SKM-1 treated with dmso at 0.1 percent for 144 hours (cell line): ENCODE results near the gene PLBD1.

ENCODE experiments used
- DNase-seq: peaks from one replicate; lab custom pipeline; 2025; ENCODE audit not compliant: unreplicated experiment; lab: John Stamatoyannopoulos, UW

Gene PLBD1

GRCh38 chr12:14571779-14572178, 4.1 kb upstream of the PLBD1 start:
- DNase-seq, result no peak

DNA sequence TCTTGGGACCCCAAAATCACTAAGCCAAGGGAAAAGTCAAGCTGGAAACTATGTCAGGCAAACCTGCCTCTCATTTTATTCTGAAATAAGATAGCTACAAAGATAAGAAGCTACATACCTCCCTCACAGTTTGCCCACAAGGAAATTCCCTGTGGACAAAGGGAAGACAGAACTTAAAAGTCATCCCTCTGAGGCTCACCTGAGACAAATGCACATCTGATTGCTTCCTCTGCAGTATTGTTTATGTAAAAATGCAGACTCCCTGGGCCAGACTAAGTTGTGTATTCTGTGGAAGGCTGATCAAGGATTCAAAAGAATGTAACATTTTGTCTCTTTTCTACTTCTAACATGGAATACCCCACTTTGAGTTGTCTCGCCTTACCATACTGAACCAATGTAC, 2.5 kb upstream of the PLBD1 start:
- no peak for DNase-seq

GRCh38 chr12:14564336-14564959, 3.2 kb downstream of the PLBD1 start:
- DNase-seq, result no peak

DNA sequence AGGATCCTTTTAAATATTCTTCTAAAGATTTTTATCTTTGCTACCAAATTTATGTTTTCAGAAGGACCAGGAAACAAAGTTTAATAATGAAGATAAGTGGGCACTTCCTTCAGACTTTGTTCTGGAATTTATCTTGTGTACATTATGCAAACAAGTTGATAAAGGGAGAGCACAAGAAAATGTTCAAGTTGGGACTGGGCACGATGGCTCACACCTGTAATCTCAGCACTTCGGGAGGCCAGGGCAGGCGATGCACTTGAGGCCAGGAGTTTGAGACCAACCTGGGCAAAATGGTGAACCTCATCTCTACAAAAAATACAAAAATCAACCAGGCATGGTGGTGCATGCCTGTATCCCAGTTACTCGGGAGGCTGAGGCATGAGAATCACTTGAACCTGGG, 4.6 kb downstream of the PLBD1 start:
- no peak for DNase-seq

- no peak for DNase-seq
Observed at GRCh38 chr12:14562279-14562678, 5.4 kb downstream of the PLBD1 start.

- DNase-seq, result no peak
Observed at GRCh38 chr12:14561677-14562238, 5.9 kb downstream of the PLBD1 start.

- DNase-seq, result no peak
Observed at GRCh38 chr12:14560904-14561574, 6.6 kb downstream of the PLBD1 start.

- DNase-seq, result peak; percentile 27
Observed at GRCh38 chr12:14558473-14558959, 9.2 kb downstream of the PLBD1 start.

GRCh38 chr12:14557966-14558365, 9.7 kb downstream of the PLBD1 start:
- DNase-seq, result no peak

DNA sequence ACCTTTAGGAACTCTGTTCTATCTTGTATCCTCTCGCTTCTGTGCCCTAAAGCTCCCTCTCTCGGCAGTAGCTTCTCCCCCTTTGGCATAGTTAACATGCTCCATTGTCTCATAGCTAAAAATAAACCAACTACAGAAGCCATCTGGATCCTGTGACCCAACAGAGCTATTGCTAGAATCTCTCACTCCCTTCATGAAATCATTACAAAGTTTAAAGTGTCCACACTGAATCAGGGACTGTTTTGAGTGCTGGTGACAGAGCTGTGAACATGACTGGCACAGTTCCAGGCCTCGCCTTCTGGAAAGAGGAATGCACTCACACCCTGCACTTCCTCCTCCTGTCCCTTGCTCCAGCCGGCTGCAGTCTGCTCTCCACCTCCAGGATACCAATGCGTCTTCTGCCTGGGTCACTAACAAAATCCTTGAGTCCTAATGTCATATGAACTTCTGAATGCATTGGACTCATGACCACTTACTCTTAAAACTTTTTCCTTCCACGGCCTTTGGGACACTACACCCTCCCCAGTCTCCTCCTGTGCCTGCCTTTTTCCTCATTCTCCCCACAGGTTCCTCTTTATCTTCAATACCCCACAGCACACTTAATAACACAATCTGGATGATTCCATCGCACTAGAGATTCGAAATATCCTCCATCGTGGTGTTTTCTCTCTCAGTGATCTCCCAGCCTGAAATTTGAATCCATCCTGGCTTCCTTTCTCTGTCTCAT, 13.2 kb downstream of the PLBD1 start:
- DNase-seq, result peak; percentile 17

- no peak for DNase-seq
Observed at GRCh38 chr12:14548609-14549008, 19.1 kb downstream of the PLBD1 start.

GRCh38 chr12:14547571-14547970, 20.1 kb downstream of the PLBD1 start:
- no peak for DNase-seq

DNA sequence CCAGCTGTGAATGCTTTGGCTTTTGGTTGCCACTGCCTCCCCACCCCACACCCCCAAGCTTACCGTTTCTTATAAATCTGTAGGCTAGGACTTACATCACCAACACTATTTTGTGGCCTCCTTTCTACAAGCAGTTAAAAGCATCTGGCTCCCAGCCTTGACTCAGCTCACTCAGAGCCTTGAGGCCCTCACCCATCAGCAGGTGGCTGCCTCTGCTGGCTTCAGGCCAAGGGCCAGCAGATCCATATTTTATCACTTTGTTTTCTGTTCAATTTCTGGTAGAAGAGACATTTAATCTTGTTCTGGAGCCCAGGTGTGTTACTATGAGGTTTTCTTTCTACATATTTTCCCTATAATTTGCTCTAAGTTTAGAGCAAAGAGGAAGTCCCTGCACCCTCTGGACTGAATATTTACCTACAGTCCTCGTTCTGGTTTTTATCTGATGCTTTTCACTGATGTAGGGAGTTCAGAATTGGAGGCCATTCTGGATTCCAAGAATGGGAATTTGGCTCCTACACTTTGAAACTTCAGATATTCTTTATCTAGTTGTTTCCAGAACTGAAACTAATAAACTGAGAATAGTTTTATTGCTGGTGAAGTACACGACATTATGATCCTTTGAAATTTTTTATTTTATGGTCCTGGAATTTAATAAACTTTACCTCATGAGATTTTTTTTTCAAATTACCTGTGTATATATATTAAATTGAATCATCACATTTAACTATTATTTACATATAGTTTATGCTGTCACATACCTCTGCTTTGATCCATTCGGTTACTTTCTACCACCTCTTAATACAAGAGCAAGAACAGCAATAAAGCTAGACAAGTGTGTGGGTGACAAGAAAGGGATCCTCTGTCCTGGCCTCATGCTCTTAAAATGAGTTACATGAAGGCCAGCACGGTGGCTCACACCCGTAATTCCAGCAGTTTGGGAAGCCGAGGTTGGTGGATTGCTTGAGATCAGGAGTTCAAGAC, 22.2 kb downstream of the PLBD1 start:
- no peak for DNase-seq

GRCh38 chr12:14540801-14541462, 26.8 kb downstream of the PLBD1 start:
- no peak for DNase-seq

DNA sequence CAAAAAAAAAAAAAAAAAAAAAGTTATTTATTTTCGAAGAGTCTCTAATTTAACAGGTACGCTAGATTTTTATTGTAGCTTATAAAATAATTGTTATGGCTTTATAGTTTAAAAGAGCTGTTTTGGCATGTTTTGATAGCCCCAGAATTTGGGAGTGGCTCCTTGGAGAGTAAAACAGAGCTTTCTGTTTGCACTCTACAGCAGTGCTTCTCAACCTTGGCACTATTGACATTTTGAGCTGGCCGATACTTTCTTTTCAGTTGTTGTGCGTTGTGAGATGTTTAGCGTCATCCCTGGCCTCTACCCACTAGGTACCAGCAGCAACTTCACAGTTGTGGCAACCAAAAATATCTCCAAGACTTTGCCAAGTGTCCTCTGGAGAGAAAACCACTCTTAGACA, 30.6 kb downstream of the PLBD1 start:
- DNase-seq, result no peak

GRCh38 chr12:14532152-14532551, 35.5 kb downstream of the PLBD1 start:
- DNase-seq, result no peak

GRCh38 chr12:14525964-14526363, 41.7 kb downstream of the PLBD1 start:
- no peak for DNase-seq

- DNase-seq, result no peak
Observed at GRCh38 chr12:14521822-14522221, 45.9 kb downstream of the PLBD1 start.

DNA sequence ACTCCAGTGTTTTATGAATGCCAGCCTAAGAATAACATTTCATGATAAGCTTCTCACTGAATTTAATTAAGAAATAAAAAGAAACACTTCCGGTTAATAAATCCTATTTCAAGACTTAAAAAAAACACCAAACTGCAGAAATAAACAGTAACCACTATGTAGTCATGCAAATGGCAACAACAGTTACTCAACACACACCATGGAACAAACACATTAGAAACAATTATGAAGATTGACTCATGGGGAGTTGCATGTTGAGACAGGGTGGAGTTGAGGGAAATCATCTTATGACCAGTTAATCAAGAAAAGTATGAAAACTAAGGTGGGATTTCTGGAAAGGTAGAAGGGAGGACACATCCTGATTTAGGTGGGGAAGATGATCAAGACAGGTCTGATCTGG, 52.7 kb downstream of the PLBD1 start:
- DNase-seq, result no peak
